AG04449 (cell line): ENCODE results near the gene SHOC1.
"Not testable (repeated sequence)": the region's sequence is repeated elsewhere in the genome, so short reads cannot be mapped to it uniquely, and the experiment has no call there.

Experiments used
- CTCF ChIA-PET: fragments of 350-600 bp; formaldehyde crosslinking; extraction: SDS; loops from one replicate; lab custom pipeline; 2021; ENCODE audit warnings: antibody characterized with exemption; lab: Yijun Ruan, JAX
- POLR2A ChIA-PET: fragments of 400-600, 350-600 bp; formaldehyde crosslinking; extraction: SDS; loops from one replicate; lab custom pipeline; 2020; ENCODE audit warnings: antibody characterized with exemption, inconsistent platforms; lab: Yijun Ruan, JAX
- DNase-seq: peaks from one replicate; pipeline ENCODE4 v3.0.0-alpha.2; 2010; ENCODE audit warnings: low read depth, low spot score
- H3K4me3 ChIP-seq: 2 replicates; pipeline ENCODE4 v1.5.1; 2011; ENCODE audit warnings: low read depth, mild to moderate bottlenecking, control low read depth, low read length
- TF ChIP-seq, protein P1 (sequence below): IDR thresholded peaks from one replicate; pipeline ENCODE4 v1.5.1; 2011; ENCODE audit warnings: mild to moderate bottlenecking, moderate library complexity, low read length, control low read depth, inconsistent platforms; ENCODE audit not compliant: insufficient read depth; ENCODE audit errors: missing control alignments

Gene SHOC1

DNA sequence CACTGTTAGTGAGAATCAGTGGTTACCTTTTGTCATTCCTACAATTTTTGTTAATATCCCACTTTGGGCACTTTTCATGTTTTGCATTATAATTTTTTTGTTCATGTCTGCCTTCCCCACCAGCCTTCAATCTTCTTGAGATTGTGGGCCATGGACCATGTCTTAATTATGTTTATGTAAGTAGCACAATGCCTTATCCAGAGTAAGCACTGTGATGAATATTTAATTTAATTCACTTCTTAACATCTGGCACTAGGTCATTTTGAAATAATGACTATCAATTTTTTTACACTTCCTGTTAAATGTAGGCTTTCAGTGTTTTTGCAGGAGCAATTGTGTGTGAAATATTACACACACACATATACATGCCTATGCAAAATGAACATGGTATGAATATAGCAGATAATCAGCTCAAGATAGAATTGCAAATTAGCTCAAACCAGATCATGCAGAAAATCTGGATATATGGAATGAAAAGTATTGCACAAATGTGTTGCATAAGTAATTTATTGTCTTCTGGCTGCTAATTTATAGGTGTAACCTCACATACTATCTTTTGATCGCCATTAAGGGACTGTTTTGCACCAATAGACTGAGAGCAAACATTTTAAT, 5.3 kb upstream of the SHOC1 start:
- no peak for DNase-seq
- ChIA-PET POLR2A (no interaction called here), CTCF (interaction anchor here (1.0 kb wide), 1 partner anchor 19 kb away, joined by 3 read pairs; no protein-coding TSS in a partner anchor)
- no peak overlapping the region for H3K4me3 ChIP-seq
- TF ChIP-seq, protein P1, sequence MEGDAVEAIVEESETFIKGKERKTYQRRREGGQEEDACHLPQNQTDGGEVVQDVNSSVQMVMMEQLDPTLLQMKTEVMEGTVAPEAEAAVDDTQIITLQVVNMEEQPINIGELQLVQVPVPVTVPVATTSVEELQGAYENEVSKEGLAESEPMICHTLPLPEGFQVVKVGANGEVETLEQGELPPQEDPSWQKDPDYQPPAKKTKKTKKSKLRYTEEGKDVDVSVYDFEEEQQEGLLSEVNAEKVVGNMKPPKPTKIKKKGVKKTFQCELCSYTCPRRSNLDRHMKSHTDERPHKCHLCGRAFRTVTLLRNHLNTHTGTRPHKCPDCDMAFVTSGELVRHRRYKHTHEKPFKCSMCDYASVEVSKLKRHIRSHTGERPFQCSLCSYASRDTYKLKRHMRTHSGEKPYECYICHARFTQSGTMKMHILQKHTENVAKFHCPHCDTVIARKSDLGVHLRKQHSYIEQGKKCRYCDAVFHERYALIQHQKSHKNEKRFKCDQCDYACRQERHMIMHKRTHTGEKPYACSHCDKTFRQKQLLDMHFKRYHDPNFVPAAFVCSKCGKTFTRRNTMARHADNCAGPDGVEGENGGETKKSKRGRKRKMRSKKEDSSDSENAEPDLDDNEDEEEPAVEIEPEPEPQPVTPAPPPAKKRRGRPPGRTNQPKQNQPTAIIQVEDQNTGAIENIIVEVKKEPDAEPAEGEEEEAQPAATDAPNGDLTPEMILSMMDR, result no peak

DNA sequence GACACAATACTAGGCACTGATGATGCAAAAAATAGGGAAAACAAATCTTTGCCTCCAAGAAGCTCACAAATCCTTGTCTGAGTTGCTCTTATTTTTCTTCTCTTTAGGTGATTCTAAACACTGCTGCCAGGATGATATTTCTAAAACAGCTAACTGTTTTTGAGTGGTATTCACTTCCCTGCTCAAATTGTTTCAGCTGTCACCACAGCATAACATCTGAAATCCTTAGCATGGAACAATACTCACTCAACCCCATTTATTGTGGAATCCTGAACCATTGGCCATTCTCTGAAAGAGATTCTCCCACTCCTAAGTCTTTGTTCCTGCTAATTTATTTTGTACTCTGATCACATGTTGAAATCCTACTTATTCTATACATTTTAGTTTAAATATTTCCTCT, 4.8 kb upstream of the SHOC1 start:
- no peak overlapping the region for H3K4me3 ChIP-seq
- TF ChIP-seq, protein P1, result no peak
- ChIA-PET POLR2A (no interaction called here), CTCF (no interaction called here)
- DNase-seq, result no peak

DNA sequence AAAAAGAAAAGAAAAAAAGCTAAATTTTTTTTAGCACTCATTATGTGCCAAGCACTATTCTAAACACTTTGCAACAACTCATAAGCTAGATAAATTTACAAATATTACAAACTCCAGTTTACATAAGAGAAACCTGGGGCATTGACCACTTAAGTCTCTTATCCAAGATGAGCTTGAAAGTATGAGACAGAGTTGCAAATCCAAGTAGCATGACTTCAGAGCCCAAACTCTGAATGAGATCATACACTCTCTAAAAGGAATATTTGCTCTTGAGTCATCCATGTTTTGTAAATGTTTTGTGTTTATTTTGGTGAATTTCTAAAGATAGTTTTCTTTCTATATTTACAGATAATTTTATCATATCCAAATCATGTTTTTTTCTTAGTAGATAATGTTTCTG, 4.0 kb upstream of the SHOC1 start:
- ChIA-PET POLR2A (no interaction called here), CTCF (no interaction called here)
- peak; percentile 38 for DNase-seq
- TF ChIP-seq, protein P1, result no peak
- no peak overlapping the region for H3K4me3 ChIP-seq

DNA sequence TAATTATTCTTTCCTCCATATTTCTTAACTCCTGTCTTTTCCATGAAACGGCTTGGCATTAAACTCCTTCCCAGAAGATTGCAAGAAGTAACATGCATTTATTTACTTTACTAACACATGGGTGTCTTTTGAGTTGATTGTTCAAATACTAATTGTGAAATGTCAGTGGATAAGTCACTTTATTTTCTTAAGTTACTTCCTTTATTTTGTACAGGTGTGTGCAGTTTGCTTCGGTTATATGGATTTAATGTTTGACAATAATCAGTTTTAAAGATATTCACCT, 761 bp upstream of the SHOC1 start:
- POLR2A ChIA-PET, result no interaction called here

DNA sequence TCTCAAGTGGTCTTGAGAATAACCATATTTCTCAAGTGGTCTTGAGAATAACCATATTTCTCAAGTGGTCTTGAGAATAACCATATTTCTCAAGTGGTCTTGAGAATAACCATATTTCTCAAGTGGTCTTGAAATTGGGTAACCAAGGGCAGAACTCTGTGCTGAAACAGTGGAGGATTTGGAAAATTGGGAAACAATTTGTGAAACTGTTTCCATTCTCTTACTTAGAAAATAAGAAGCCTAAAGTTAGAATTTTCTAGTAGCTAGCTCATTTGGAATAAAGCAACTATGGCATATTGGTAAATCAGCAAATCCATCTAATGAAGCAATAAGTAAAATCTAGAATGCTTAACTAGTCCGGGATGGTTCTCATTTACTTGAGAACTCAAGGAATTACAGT, 2.9 kb downstream of the SHOC1 start:
- DNase-seq, CTCF ChIA-PET, POLR2A ChIA-PET, H3K4me3 ChIP-seq: not testable (repeated sequence)

More for the DNA sequence above, 761 bp upstream of the SHOC1 start:
- no peak overlapping the region for H3K4me3 ChIP-seq
- no peak for DNase-seq
- CTCF ChIA-PET, result no interaction called here
- TF ChIP-seq, protein P1, result no peak

DNA sequence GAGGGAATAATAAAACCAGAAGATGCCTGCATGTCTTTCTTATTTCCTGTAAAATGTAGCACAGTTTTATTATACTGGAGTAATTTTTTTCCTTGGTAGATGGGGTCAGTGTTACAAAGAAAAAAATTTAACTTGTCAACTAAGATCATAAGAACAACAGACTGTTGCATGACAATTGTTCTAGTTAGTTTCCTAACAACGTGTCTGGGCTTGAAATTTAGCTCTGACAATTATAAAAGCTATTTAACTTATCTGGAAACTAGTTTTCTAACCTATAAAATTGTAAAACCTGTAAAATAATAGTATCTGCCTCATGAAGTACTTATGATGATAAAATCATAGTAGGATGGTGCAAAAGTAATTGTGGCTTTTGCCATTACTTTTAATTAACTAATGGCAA, 4.9 kb downstream of the SHOC1 start:
- TF ChIP-seq, protein P1, result no peak
- ChIA-PET CTCF (no interaction called here), POLR2A (interaction anchor here (0.6 kb wide), 1 partner anchor 107 kb away, joined by 4 read pairs; the partner anchor contains the start of gene UGCG)
- no peak for DNase-seq
- H3K4me3 ChIP-seq, result no peak overlapping the region

DNA sequence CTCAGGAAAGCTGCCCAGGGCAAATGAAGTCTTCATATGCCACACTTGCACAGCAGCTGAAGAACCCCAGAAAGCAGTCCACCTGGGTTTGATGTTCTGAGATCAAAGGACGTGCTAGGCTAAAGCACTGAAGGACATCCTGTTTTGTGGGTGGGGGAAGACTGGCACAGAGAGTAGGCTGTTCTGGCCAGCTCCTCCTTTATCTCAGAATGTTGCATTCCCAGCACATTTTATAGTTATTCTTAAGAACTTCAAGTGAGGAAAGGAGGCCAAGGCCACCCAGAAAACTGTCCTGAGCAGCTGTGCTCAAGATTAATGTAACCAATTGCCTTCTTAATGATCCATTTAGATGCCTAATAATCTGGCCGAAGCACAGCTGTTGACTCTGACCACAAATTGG, 10.9 kb downstream of the SHOC1 start:
- TF ChIP-seq, protein P1, result no peak
- no peak overlapping the region for H3K4me3 ChIP-seq
- ChIA-PET CTCF (interaction anchor here (1.3 to 1.5 kb wide), 2 partner anchors 9 to 25 kb away, joined by 3 read pairs; no protein-coding TSS in a partner anchor), POLR2A (no interaction called here)
- no peak for DNase-seq
